DND-41 (cell line): ENCODE data around the gene MEF2C.

Experiments
- ATAC-seq: fragments of 200-7000 bp; cut with Tn5 transposase; 3 replicates; pipeline ENCODE4 v1.9.1; 2021; ENCODE audit warnings: low read depth; ENCODE audit not compliant: insufficient read depth
- DNase-seq: peaks from one replicate; pipeline ENCODE4 v3.0.0-alpha.2; 2020
- H2AFZ ChIP-seq: 2 replicates; pipeline ENCODE4 v1.6.0; 2012; ENCODE audit warnings: low read depth, low read length
- H3K27ac ChIP-seq: 2 replicates; pipeline ENCODE4 v1.5.1; 2012; ENCODE audit warnings: low read length, inconsistent platforms
- H3K27me3 ChIP-seq: fragments of 200-600 bp; sonication (generic); 2 replicates; pipeline ENCODE4 v1.6.0; 2012; ENCODE audit warnings: low read length, mild to moderate bottlenecking, inconsistent platforms; ENCODE audit not compliant: insufficient read depth, poor library complexity
- H3K36me3 ChIP-seq: 2 replicates; pipeline ENCODE4 v1.5.1; 2012; ENCODE audit warnings: low read length, inconsistent platforms; ENCODE audit not compliant: insufficient read depth
- H3K4me1 ChIP-seq: 2 replicates; pipeline ENCODE4 v1.5.1; 2012; ENCODE audit warnings: mild to moderate bottlenecking, low read length; ENCODE audit not compliant: insufficient read depth
- H3K4me2 ChIP-seq: 2 replicates; pipeline ENCODE4 v1.6.0; 2012; ENCODE audit warnings: mild to moderate bottlenecking, moderate library complexity, low read length, inconsistent platforms; ENCODE audit not compliant: insufficient read depth
- H3K4me3 ChIP-seq, 2 experiments: fragments of 200-600 bp in 1 of 2; shearing (Covaris generic) in 1 of 2; 2 replicates each; pipeline ENCODE4 v1.5.1; 2012 to 2016; ENCODE audit warnings: inconsistent platforms in 2 of 2, low read length in 2 of 2, mild to moderate bottlenecking in 2 of 2, low read depth in 1 of 2, moderate library complexity in 1 of 2
- H3K79me2 ChIP-seq: 2 replicates; pipeline ENCODE4 v1.6.0; 2012; ENCODE audit warnings: low read length, inconsistent platforms; ENCODE audit not compliant: insufficient read depth
- H3K9ac ChIP-seq: 2 replicates; pipeline ENCODE4 v1.6.0; 2012; ENCODE audit warnings: low read depth, mild to moderate bottlenecking, inconsistent platforms, low read length, moderate library complexity
- H3K9me3 ChIP-seq: 2 replicates; pipeline ENCODE4 v1.5.1; 2012; ENCODE audit warnings: low read length, moderate library complexity, mild to moderate bottlenecking, inconsistent platforms; ENCODE audit not compliant: insufficient read depth, severe bottlenecking
- H4K20me1 ChIP-seq: 2 replicates; pipeline ENCODE4 v1.6.0; 2012; ENCODE audit warnings: low read length; ENCODE audit not compliant: insufficient read depth
- EZH2 ChIP-seq: IDR thresholded peaks from 3 replicates; pipeline ENCODE4 v1.6.1; 2012; ENCODE audit warnings: borderline replicate concordance, low read depth, mild to moderate bottlenecking, moderate library complexity, low read length, inconsistent platforms; ENCODE audit not compliant: severe bottlenecking
- TF ChIP-seq, protein P1 (sequence below): IDR thresholded peaks from 2 replicates; pipeline ENCODE4 v1.5.1; 2012; ENCODE audit warnings: borderline replicate concordance, low read length, moderate library complexity, mild to moderate bottlenecking; ENCODE audit not compliant: poor library complexity, severe bottlenecking; ENCODE audit errors: extremely low read depth

Gene MEF2C

DNA sequence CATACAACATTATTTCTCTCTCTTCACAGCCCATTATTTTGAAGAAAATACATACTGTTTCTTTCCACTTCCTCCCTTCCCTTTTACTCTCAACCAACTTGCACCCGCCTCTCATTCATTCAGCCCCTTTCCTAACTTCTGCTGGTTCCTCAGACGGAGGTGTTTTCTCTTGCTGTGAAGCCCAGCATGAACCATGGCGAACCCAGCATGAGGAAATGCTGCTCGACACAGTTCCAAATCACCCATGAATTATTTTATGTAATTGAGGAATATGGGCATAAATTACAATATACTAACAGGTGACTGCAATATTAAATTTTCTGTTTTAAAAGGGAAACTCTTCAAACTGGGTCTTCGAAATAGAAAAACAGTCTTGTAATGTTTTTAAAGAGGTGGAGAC lies 124.8 kb downstream of the MEF2C start:
- H3K79me2 ChIP-seq: no peaks in the 10 kb centered on the region
- H3K36me3 ChIP-seq: no peaks in the 10 kb centered on the region
- DNase-seq (no peak), ATAC-seq (no peak)
- H3K9me3 ChIP-seq: no peaks in the 10 kb centered on the region
- no peaks in the 10 kb centered on the region for H3K27me3 ChIP-seq
- H3K4me1 ChIP-seq: no peaks in the 10 kb centered on the region
- no peak overlapping the region for H3K4me2 ChIP-seq
- TF ChIP-seq EZH2: no peak
- TF ChIP-seq, protein P1, sequence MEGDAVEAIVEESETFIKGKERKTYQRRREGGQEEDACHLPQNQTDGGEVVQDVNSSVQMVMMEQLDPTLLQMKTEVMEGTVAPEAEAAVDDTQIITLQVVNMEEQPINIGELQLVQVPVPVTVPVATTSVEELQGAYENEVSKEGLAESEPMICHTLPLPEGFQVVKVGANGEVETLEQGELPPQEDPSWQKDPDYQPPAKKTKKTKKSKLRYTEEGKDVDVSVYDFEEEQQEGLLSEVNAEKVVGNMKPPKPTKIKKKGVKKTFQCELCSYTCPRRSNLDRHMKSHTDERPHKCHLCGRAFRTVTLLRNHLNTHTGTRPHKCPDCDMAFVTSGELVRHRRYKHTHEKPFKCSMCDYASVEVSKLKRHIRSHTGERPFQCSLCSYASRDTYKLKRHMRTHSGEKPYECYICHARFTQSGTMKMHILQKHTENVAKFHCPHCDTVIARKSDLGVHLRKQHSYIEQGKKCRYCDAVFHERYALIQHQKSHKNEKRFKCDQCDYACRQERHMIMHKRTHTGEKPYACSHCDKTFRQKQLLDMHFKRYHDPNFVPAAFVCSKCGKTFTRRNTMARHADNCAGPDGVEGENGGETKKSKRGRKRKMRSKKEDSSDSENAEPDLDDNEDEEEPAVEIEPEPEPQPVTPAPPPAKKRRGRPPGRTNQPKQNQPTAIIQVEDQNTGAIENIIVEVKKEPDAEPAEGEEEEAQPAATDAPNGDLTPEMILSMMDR: no peak
- H2AFZ ChIP-seq: no peak overlapping the region
- no peak overlapping the region for H3K27ac ChIP-seq
- no peak overlapping the region for H3K4me3 ChIP-seq
- no peak overlapping the region for H3K9ac ChIP-seq
- H4K20me1 ChIP-seq: no peaks in the 10 kb centered on the region

DNA sequence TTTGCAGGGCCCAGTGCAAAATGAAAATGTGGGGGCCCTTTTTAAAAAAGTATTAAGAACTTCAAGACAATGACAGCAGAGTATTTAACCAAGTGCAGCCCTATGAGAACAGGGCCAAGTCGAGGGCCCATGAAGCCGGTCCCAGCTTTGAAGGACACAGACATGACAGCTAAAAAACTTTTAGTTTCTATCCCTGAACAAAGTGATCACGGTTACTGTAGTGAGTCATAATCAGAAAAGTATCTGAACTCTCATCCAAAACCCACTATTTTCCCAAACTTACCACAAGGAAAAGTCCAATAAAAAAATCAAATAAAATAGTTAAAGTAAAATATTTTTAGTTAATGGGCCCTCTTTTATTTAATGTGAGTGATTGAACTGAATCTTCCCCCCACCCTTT lies 126.0 kb downstream of the MEF2C start:
- no peak for ATAC-seq
- Histone ChIP-seq H2AFZ (no peak overlapping the region), H3K79me2 (no peaks in the 10 kb centered on the region), H3K27ac (no peak overlapping the region), H3K4me2 (no peak overlapping the region), H3K4me1 (no peaks in the 10 kb centered on the region), H3K9me3 (no peaks in the 10 kb centered on the region), H3K9ac (no peak overlapping the region), H4K20me1 (no peaks in the 10 kb centered on the region), H3K4me3 (no peak overlapping the region), H3K27me3 (no peaks in the 10 kb centered on the region), H3K36me3 (no peaks in the 10 kb centered on the region)
- DNase-seq: no peak
- TF ChIP-seq EZH2: no peak
- TF ChIP-seq, protein P1: no peak

DNA sequence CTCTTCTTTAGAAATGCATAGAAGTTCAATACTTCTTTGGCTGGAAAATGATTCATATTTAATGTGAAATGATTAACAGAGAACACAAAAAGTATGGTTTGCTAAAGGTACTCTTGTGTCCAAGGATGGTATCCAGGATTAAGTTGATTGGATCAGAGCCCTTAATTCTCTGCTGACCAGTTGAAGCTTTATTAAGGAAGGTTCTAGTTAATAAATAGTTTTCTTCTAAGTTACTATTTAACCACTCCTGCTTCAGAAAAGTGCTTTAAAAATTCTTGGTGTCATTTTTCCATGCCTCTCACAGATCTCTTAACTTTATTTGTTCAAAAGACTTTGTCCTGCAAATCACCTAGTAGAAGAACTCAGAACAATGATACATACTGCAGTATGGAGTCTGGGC lies 134.3 kb downstream of the MEF2C start:
- Histone ChIP-seq H3K36me3 (no peaks in the 10 kb centered on the region), H3K4me3 (no peak overlapping the region), H3K27ac (no peak overlapping the region), H2AFZ (no peak overlapping the region), H4K20me1 (no peaks in the 10 kb centered on the region), H3K27me3 (no peaks in the 10 kb centered on the region), H3K4me2 (no peak overlapping the region), H3K79me2 (no peaks in the 10 kb centered on the region), H3K4me1 (no peaks in the 10 kb centered on the region), H3K9ac (no peak overlapping the region), H3K9me3 (no peaks in the 10 kb centered on the region)
- no peak for ATAC-seq
- DNase-seq: no peak
- TF ChIP-seq, protein P1: no peak
- no peak for TF ChIP-seq EZH2

DNA sequence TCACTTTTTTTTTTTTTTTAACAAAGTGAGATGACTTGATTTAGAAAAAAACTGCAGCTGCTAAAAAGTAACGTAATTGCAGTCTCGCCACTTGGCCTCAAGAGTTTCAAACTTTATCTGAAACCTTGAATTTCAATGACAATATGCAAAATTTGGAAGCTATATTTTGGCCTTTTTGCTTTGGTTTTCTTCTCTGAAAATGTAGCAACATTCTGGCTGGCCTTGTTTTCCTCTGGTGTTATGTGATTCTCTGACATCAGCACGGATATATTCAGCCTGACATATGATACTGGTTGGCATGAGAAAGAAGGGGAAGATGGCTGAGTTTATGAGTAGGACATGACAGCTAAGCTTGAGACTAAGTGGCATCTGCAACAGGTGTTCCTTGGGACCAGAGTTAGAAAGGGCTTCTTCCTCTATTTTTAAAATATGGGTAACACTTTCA lies 136.5 kb downstream of the MEF2C start:
- H3K4me1 ChIP-seq: no peaks in the 10 kb centered on the region
- H3K79me2 ChIP-seq: no peaks in the 10 kb centered on the region

More for the DNA sequence above, 136.5 kb downstream of the MEF2C start:
- H3K36me3 ChIP-seq: no peaks in the 10 kb centered on the region
- ATAC-seq: no peak
- no peak overlapping the region for H3K4me3 ChIP-seq
- H2AFZ ChIP-seq: no peak overlapping the region
- H3K27ac ChIP-seq: no peak overlapping the region
- H3K9me3 ChIP-seq: no peaks in the 10 kb centered on the region
- no peak overlapping the region for H3K4me2 ChIP-seq
- H3K9ac ChIP-seq: no peak overlapping the region
- no peaks in the 10 kb centered on the region for H3K27me3 ChIP-seq
- H4K20me1 ChIP-seq: no peaks in the 10 kb centered on the region
- DNase-seq: no peak
- TF ChIP-seq EZH2: no peak
- TF ChIP-seq, protein P1: no peak
